Stimulated activated CD8-positive, alpha-beta memory T cell treated with anti-CD3 and anti-CD28 coated beads, Interleukin-12 subunit alpha, Interleukin-12 subunit beta, amount 100 ng/mL, for 24 hours (primary cell): Measurements from ENCODE around the gene TNNC1.

Experiments
- DNase-seq: peaks from one replicate; pipeline ENCODE4 v3.0.0-alpha.2; 2020; ENCODE audit errors: extremely low read depth

TNNC1 gene

GRCh38 chr3:52484680-52485461 lies 31.0 kb upstream of the TNNC1 start:
- DNase-seq: no peak

- DNase-seq: no peak
Observed at GRCh38 chr3:52483577-52484381, 29.9 kb upstream of the TNNC1 start.

- DNase-seq: no peak
Observed at GRCh38 chr3:52483081-52483480, 29.2 kb upstream of the TNNC1 start.

GRCh38 chr3:52481819-52482521 lies 28.1 kb upstream of the TNNC1 start:
- DNase-seq: no peak

- no peak for DNase-seq
Observed at GRCh38 chr3:52480768-52481715, 27.2 kb upstream of the TNNC1 start.

- DNase-seq: no peak
Observed at GRCh38 chr3:52479877-52480575, 26.2 kb upstream of the TNNC1 start.

- DNase-seq: no peak
Observed at GRCh38 chr3:52479037-52479876, 25.4 kb upstream of the TNNC1 start.

GRCh38 chr3:52477796-52478095 lies 23.9 kb upstream of the TNNC1 start:
- no peak for DNase-seq

GRCh38 chr3:52477076-52477795 lies 23.4 kb upstream of the TNNC1 start:
- no peak for DNase-seq

GRCh38 chr3:52473026-52473425 lies 19.2 kb upstream of the TNNC1 start:
- DNase-seq: no peak

- DNase-seq: no peak
Observed at GRCh38 chr3:52472239-52473000, 18.6 kb upstream of the TNNC1 start.

- no peak for DNase-seq
Observed at GRCh38 chr3:52471371-52472238, 17.8 kb upstream of the TNNC1 start.

GRCh38 chr3:52470920-52471319 lies 17.1 kb upstream of the TNNC1 start:
- no peak for DNase-seq

- no peak for DNase-seq
Observed at GRCh38 chr3:52469001-52469400, 15.2 kb upstream of the TNNC1 start.

GRCh38 chr3:52468336-52468735 lies 14.5 kb upstream of the TNNC1 start:
- no peak for DNase-seq

GRCh38 chr3:52463416-52463815 lies 9.6 kb upstream of the TNNC1 start:
- no peak for DNase-seq

- no peak for DNase-seq
Observed at GRCh38 chr3:52461874-52462273, 8.0 kb upstream of the TNNC1 start.
